ENCODE data around the gene PITPNM1. TPM values are rescaled to one million over a fixed set of nuclear protein-coding genes. Genes with fewer than 3 reads are reported as not detected.
"Not testable (repeated sequence)": the region's sequence is repeated elsewhere in the genome, so short reads cannot be mapped to it uniquely, and the experiment has no call there.

Gene PITPNM1
- total RNA-seq, 4 donors from 2014 or later, result 22.8 to 52.6 (median 47.2) TPM

DNA sequence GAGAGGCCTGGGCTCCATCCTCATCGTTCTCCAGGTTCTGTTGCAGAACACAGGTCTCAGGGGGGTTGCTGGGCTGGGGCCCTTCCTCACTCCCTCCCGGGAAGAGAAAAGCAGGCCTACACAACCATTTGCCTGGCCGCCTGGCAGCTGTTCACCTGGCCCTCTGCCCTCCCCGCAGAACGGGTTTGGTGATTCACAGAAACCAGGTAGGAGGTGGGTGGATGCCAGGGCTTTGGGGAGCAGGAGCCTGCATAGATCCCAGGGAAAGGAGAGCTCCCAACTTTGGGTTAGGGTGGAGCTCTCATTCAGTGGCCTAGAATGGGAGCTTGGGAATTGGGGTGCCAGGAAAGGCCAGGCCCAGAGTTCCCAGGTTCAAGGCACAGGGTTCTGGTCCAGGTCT, 37.1 kb downstream of the PITPNM1 start:
- peak; percentile 96 to 97 for DNase-seq
- Histone ChIP-seq H3K9me3 (no peaks in the 10 kb centered on the region), H3K4me1 (peaks cover 25 to 52% of the 10 kb centered on the region in 2 donors), H3K27ac (peak overlapping the region; percentile 67 to 75 (median 69)), H3K27me3 (no peaks in the 10 kb centered on the region), H3K4me3 (replicated peaks in 1 of 3) (peak overlapping the region; percentile 66 to 92 (median 82)), H3K36me3 (no peaks in the 10 kb centered on the region)
- intact Hi-C loops (cut with DNase I), result loop anchor here (5.0 to 10.0 kb wide), 2 partner anchors 46 to 73 kb away; partner anchors contain the start of gene RAD9A
- 8 to 10% methylated on average over 5 of the region's 5 CpGs for WGBS, 2 donors
- TF ChIP-seq POLR2A (IDR thresholded peaks at IDR 0.05), result peak in 1 of 2 donors; percentile 25
- TF ChIP-seq, protein P1, sequence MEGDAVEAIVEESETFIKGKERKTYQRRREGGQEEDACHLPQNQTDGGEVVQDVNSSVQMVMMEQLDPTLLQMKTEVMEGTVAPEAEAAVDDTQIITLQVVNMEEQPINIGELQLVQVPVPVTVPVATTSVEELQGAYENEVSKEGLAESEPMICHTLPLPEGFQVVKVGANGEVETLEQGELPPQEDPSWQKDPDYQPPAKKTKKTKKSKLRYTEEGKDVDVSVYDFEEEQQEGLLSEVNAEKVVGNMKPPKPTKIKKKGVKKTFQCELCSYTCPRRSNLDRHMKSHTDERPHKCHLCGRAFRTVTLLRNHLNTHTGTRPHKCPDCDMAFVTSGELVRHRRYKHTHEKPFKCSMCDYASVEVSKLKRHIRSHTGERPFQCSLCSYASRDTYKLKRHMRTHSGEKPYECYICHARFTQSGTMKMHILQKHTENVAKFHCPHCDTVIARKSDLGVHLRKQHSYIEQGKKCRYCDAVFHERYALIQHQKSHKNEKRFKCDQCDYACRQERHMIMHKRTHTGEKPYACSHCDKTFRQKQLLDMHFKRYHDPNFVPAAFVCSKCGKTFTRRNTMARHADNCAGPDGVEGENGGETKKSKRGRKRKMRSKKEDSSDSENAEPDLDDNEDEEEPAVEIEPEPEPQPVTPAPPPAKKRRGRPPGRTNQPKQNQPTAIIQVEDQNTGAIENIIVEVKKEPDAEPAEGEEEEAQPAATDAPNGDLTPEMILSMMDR (IDR thresholded peaks at IDR 0.05), result no peak

DNA sequence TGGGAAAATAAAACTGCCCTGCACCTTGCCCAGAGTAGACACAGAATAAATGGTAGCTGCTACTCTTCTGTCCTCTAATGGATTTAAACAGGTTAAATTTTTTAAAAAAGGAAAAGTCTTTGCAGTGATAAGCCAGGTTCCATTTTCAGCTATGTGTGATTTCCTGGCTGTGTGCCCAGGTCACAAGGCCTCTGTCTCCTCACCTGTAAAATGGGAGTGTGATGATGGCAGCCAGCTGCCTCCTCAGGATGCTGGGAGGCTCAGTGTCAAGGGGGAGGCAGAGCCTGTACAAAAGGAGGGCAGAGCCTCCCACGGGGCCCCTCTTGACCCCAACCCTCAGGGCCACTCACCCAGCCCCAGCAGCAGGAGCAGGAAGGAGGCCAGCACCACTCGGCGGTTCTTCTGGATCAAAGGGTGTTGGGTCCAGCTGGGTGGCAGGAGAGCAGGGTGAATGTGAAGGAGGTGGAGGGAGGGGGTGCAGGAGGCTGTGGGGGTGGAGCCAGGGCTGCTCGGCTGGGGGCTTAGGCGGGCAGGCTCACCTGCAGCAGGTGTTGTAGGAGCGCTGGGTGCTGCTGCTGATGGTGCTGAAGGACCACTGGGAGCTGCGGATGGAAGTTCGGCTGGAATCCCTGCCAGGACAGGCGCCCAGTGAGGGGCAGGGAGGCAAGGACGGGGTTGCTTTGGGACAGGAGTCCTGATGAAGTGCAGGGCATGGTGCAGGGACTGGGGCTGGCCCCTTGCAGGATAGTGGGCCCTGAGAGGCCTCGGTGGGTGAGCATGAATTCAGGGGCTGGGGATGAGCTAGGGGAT, 38.0 kb downstream of the PITPNM1 start:
- TF ChIP-seq, protein P1 (IDR thresholded peaks at IDR 0.05), result no peak
- no peak for TF ChIP-seq POLR2A (IDR thresholded peaks at IDR 0.05)
- Histone ChIP-seq H3K9me3 (no peaks in the 10 kb centered on the region), H3K4me1 (peaks cover 25 to 52% of the 10 kb centered on the region in 2 donors), H3K4me3 (replicated peaks in 1 of 3) (no peak overlapping the region), H3K27me3 (no peaks in the 10 kb centered on the region), H3K27ac (peak overlapping the region; percentile 67 to 75 (median 69)), H3K36me3 (no peaks in the 10 kb centered on the region)
- WGBS, 2 donors, result 67 to 68% methylated on average over 10 to 11 of the region's 11 CpGs
- intact Hi-C loops (cut with DNase I), result loop anchor here (5.0 to 10.0 kb wide), 2 partner anchors 45 to 72 kb away; partner anchors contain the start of gene RAD9A
- DNase-seq, result no peak

DNA sequence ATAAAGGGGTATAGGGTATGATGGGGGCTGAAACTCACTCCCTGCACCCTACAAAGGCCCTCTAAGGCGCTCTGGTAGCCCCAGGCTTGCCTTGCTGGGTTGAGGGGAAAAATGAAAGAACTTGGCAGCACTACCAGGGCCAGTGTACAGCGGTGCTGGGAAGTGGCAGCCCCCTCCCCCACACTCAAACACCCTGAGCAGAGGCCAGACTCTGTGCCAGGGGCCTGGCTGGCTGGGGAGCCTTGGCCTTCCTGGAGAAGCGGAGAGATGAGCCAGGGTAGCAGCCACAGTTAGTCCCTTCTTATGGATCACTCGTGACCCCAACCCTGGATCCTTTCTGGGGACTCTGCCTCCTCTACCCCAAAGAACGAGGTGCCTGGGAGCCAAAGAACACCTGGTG, 38.8 kb downstream of the PITPNM1 start:
- WGBS, 2 donors, result 87 to 93% methylated on average over 4 to 5 of the region's 5 CpGs
- DNase-seq, result peak; percentile 41 to 51
- Histone ChIP-seq H3K27me3 (no peaks in the 10 kb centered on the region), H3K36me3 (no peaks in the 10 kb centered on the region), H3K4me3 (replicated peaks in 1 of 3) (no peak overlapping the region), H3K4me1 (peaks cover 25 to 52% of the 10 kb centered on the region in 2 donors), H3K27ac (no peak overlapping the region), H3K9me3 (no peaks in the 10 kb centered on the region)
- intact Hi-C loops (cut with DNase I), result loop anchor here (5.0 to 10.0 kb wide), 2 partner anchors 44 to 72 kb away; partner anchors contain the start of gene RAD9A
- TF ChIP-seq POLR2A (IDR thresholded peaks at IDR 0.05), result no peak

DNA sequence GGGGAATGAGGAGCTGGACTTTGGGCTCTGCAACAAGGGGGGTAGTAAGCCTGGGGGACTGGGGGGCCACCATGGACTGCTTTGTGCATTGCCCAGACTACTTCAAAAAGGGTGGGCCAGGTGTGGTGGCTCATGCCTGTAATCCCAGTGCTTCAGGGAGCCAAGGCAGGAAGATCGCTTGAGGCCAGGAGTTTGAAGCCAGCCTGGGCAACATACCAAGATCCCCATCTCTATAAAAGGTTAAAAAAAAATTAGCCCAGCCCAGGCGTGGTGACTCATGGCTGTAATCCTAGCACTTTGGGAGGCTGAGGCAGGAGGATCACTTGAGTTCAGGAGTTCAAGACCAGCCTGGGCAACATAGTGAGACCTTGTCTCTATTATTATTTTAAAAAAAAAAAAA, 39.6 kb downstream of the PITPNM1 start:
- H3K36me3 ChIP-seq, H3K9me3 ChIP-seq, H3K27me3 ChIP-seq, DNase-seq: not testable (repeated sequence)
- WGBS, 2 donors, result 69 to 77% methylated on average over 2 of the region's 2 CpGs
- peak overlapping the region; percentile 79 to 99 (median 95) for H3K27ac ChIP-seq
- peak overlapping the region in 1 of 3 donors; percentile 56 for H3K4me3 ChIP-seq (replicated peaks in 1 of 3)
- intact Hi-C loops (cut with DNase I), result loop anchor here (5.0 to 10.0 kb wide), 2 partner anchors 43 to 71 kb away; partner anchors contain the start of gene RAD9A
- peaks cover 25 to 52% of the 10 kb centered on the region in 2 donors for H3K4me1 ChIP-seq

DNA sequence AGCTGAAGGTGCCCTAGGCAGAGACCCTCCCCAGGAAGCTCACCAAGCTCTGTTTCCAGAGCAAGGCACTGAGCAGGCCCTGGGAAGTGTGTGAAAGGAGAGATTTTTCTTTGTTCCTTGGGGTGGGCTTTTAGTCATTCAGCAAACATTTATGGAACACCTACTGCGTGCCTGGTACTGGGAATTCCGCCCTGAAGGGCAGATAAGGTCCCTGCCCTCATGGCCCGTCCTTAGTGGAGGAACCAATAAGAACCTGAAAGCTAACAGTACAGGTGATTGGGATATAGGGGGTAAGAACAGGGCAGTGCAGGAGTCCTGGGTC, 40.0 kb downstream of the PITPNM1 start:
- DNase-seq, result no peak
- H3K4me1 ChIP-seq, result peaks cover 25 to 53% of the 10 kb centered on the region in 2 donors
- no peaks in the 10 kb centered on the region for H3K9me3 ChIP-seq
- TF ChIP-seq, protein P1 (IDR thresholded peaks at IDR 0.05), result no peak
- no peak for TF ChIP-seq POLR2A (IDR thresholded peaks at IDR 0.05)
- intact Hi-C loops (cut with DNase I), result loop anchor here (5.0 to 10.0 kb wide), 2 partner anchors 43 to 70 kb away; partner anchors contain the start of gene RAD9A
- peak overlapping the region in 2 of 3 donors; percentile 56 to 71 for H3K4me3 ChIP-seq (replicated peaks in 1 of 3)
- no peaks in the 10 kb centered on the region for H3K27me3 ChIP-seq
- peak overlapping the region; percentile 79 to 99 (median 95) for H3K27ac ChIP-seq
- H3K36me3 ChIP-seq, result no peaks in the 10 kb centered on the region
- WGBS, 2 donors, result 68 to 76% methylated on average over 3 of the region's 3 CpGs

All from thyroid gland (tissue), 4 donors.